ENCODE data around the gene CAMSAP1.

The CAMSAP1 gene

GRCh38 chr9:135827301-135827700 is 80.0 kb downstream of the CAMSAP1 start:
- no peak for DNase-seq

GRCh38 chr9:135826188-135826545 is 81.2 kb downstream of the CAMSAP1 start:
- no peak for DNase-seq

GRCh38 chr9:135825435-135826187 is 81.7 kb downstream of the CAMSAP1 start:
- no peak for DNase-seq

- no peak for DNase-seq
Measured at GRCh38 chr9:135823036-135823435, 84.3 kb downstream of the CAMSAP1 start.

GRCh38 chr9:135822374-135822755 is 85.0 kb downstream of the CAMSAP1 start:
- DNase-seq: no peak

GRCh38 chr9:135821733-135822373 is 85.5 kb downstream of the CAMSAP1 start:
- no peak for DNase-seq

- DNase-seq: no peak
Measured at GRCh38 chr9:135821116-135821515, 86.2 kb downstream of the CAMSAP1 start.

- no peak for DNase-seq
Measured at GRCh38 chr9:135820661-135821060, 86.7 kb downstream of the CAMSAP1 start.

GRCh38 chr9:135819905-135820304 is 87.4 kb downstream of the CAMSAP1 start:
- DNase-seq: peak; percentile 35

- peak; percentile 44 for DNase-seq
Measured at GRCh38 chr9:135818718-135819475, 88.4 kb downstream of the CAMSAP1 start.

GRCh38 chr9:135817951-135818717 is 89.2 kb downstream of the CAMSAP1 start:
- DNase-seq: no peak

GRCh38 chr9:135816651-135816970 is 90.7 kb downstream of the CAMSAP1 start:
- peak; percentile 47 for DNase-seq

GRCh38 chr9:135815830-135816650 is 91.3 kb downstream of the CAMSAP1 start:
- no peak for DNase-seq

- no peak for DNase-seq
Measured at GRCh38 chr9:135815413-135815812, 91.9 kb downstream of the CAMSAP1 start.

GRCh38 chr9:135814421-135815095 is 92.8 kb downstream of the CAMSAP1 start:
- no peak for DNase-seq

GRCh38 chr9:135813671-135814290 is 93.6 kb downstream of the CAMSAP1 start:
- DNase-seq: peak; percentile 45

- DNase-seq: no peak
Measured at GRCh38 chr9:135812961-135813360, 94.4 kb downstream of the CAMSAP1 start.

- DNase-seq: no peak
Measured at GRCh38 chr9:135811801-135812200, 95.5 kb downstream of the CAMSAP1 start.

GRCh38 chr9:135810806-135811575 is 96.4 kb downstream of the CAMSAP1 start:
- DNase-seq: no peak

GRCh38 chr9:135809166-135809565 is 98.2 kb downstream of the CAMSAP1 start:
- DNase-seq: no peak
